H54 (cell line): ENCODE measurements around the gene CNMD.

ENCODE experiments used
- DNase-seq: peaks from one replicate; pipeline ENCODE4 v3.0.0; 2011; ENCODE audit warnings: low spot score, mixed read lengths; ENCODE audit not compliant: insufficient read length
- FAIRE-seq: peaks from 3 replicates; lab custom pipeline; 2011; peaks lifted over from hg19 to GRCh38; lab: Jason Lieb, UNC
- POLR2A ChIP-seq: IDR thresholded peaks from 2 replicates; pipeline ENCODE4 v1.6.1; 2011; ENCODE audit warnings: low read depth, mild to moderate bottlenecking, low read length

Gene CNMD

DNA sequence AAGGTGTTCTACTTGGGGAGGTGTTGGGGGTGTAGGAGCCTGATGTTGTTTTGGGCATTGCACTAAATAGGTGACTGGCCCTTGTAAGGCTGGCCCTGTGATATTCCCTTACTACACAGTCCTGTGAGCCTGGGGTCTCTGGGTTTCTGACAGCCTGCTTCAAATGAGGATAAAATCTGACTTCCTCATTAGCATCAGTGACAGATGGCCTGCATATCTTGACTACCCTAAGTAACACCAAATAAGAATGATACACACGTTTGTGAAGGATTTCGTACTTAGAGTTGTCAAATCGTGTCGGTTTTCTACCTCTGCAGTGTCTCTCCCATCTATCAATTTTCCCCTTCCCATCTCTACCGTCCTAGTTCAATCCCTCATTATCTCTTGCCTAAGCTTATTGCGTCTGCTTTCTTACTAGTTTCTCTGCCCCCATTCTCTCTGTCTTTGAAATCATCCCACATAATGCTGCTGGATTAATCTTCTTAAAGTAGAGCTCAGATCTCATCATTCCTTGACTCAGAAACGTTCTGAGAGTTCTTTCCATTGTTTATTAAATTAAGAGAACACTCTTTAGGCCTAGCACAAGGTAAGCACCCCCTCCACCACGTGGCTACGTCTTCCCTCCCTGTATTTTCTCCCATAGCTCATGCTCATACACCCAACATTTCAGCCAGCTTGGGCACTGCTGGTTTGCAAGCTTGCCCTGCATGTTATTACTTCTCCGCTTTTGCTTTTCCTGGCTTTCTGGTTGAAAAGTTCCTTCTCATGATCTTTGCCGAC, 26.2 kb upstream of the CNMD start:
- no peak for DNase-seq
- no peak for FAIRE-seq
- TF ChIP-seq POLR2A: no peak

GRCh38 chr13:52760077-52760476, 20.5 kb upstream of the CNMD start:
- FAIRE-seq (no peak), DNase-seq (no peak)
- no peak for TF ChIP-seq POLR2A

DNA sequence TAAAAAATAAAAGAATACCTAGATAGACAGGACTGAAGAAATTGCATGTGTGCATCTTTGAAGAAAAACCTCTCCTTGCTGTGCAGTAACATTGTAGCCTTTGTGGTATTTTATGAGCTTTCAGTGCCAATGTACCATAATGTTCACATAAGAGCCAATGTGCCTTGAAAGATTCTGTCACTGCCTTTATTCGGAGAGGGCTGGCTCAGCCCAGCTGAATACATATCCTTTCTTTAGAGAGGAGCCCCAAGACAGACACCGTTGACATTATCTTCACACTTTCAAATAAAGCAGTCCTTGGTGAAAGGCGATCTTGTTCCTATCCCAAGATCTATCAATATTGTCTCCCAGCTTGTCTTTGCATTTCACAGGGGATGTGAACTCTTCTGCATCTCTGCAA, 18.5 kb upstream of the CNMD start:
- no peak for DNase-seq
- TF ChIP-seq POLR2A: no peak
- FAIRE-seq: no peak

GRCh38 chr13:52751196-52751595, 11.6 kb upstream of the CNMD start:
- TF ChIP-seq POLR2A: no peak
- FAIRE-seq (no peak), DNase-seq (no peak)

GRCh38 chr13:52750713-52751112, 11.1 kb upstream of the CNMD start:
- FAIRE-seq: no peak
- TF ChIP-seq POLR2A: no peak
- no peak for DNase-seq

- DNase-seq: no peak
- no peak for FAIRE-seq
Measured at GRCh38 chr13:52749419-52749818, 9.8 kb upstream of the CNMD start.

DNA sequence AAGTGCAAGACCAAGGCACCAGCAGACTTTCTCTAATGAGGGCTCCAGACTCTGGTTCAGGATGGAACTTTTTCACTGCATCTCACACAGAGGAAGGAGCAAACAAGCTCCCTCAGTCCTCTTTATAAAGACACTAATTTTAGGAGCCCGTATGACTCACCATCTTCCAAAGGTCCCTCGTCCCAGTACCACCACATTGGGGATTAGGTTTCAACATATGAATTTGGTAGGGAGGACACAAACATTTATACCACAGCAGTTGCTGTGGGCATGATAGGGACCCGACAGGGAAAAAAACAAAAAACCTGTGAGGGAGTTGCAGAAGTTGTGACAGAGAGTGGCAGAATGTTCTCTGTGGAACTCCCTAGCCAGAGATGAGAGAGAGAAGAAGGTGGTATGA, 6.5 kb upstream of the CNMD start:
- no peak for DNase-seq

More at GRCh38 chr13:52749419-52749818, 9.8 kb upstream of the CNMD start:
- TF ChIP-seq POLR2A: no peak

DNA sequence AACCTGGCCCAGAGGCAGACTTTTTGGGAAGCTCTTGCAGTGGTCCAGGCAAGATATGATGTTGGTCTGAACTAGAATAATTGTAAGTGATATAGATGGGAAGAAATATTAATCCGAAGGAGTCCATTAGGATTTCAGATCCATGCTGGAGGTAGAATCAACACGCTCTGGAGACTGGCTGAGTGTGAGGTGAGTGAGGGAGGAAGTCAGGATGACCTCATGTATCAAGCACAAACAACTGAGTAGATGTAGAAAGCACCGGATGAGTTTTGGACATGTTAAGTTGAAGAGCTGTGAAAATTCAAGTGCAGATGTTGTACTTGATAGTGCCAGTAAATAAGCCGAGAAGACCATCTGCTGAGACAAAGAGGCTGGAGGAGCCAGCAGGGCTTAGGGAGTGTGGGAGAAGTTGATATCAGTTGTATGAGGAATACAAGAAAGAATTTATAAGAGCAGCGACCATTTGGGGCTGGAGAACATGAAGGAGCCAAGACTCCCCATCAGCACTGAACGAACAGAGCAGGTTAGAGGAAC, 5.3 kb upstream of the CNMD start:
- no peak for DNase-seq
- TF ChIP-seq POLR2A: no peak
- no peak for FAIRE-seq

More for the DNA sequence above, 6.5 kb upstream of the CNMD start:
- FAIRE-seq: no peak
- TF ChIP-seq POLR2A: no peak

DNA sequence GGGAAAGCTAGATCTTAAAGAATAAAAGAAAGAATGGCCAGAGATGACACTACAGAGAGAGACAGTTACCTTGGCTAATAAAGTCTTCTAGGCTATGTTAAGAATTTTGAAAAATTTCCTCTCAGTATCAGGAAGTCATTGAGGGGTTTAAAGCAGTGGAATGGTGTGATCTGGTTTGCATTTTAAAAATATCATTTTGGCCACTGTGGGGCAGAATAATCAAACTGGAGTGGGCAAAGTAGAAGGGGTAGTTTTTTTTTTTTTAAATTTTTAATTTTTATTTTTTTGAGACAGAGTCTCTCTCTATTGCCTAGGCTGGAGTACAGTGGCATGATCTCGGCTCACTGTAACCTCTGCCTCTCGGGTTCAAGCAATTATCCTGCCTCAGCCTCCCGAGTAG, 4.4 kb upstream of the CNMD start:
- FAIRE-seq (no peak), DNase-seq (no peak)
- no peak for TF ChIP-seq POLR2A

- no peak for TF ChIP-seq POLR2A
- DNase-seq (no peak), FAIRE-seq (no peak)
Measured at GRCh38 chr13:52743569-52743968, 3.9 kb upstream of the CNMD start.

DNA sequence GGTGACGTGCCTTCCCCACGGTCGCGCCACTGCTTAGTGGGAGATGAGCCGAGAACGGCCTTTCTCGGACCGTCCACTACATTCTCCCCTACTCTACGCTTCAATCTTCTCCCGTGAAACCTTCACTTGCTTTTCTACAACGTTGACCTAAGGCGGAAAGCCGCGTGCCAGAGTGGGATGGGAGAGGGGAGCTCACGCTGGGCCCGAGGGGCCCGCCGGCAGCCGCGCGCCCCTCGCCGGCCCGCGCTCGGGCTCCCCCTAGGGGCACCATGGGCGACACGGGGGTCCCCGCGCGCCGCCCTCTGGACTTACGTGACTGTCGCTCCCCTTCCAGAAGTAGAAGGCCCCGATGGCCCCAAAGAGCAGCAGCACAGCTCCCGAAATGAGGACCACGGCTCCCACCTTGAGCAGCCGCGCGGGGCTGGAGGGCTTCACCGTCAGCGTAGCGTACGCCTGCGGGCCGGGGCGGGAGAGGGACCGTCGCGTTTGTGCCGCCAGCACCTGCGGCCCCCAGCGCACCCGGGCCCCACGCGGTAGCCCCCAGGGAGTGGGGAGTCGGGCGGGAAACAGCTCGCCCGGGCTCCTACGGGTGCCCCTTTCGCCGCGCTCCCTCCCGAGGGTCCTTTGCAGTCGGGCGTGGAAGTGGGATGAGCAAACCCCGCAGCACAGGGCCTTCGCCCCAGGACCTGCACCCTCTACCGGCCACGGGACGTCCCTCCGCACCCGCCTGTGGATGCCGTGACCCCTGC, 727 bp downstream of the CNMD start:
- FAIRE-seq (no peak), DNase-seq (no peak)
- no peak for TF ChIP-seq POLR2A

- no peak for FAIRE-seq
- TF ChIP-seq POLR2A: no peak
- DNase-seq: no peak
Measured at GRCh38 chr13:52737965-52738364, 1.7 kb downstream of the CNMD start.

- TF ChIP-seq POLR2A: no peak
- DNase-seq: no peak
- FAIRE-seq: no peak
Measured at GRCh38 chr13:52737451-52737850, 2.2 kb downstream of the CNMD start.

DNA sequence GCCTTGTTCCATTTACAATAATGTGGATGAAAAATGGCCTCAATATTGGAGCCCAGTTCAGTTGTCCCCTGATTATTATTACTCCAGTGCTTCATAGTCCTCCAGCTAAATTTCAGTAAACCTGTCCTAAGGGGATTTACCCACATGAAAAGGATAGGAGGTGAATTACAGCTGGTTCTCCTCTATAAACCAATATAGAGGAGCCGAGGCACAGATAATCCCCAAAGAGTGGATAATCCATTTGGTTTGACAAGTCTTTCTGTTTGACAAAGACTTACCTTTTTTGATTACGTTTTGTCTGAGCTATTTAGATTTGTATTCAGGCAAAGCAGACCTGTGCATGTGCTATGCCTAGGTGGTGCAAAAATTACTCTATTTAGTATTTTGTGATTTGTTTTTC, 2.7 kb downstream of the CNMD start:
- TF ChIP-seq POLR2A: no peak
- FAIRE-seq (no peak), DNase-seq (no peak)
